Measurements from ENCODE around the gene TMEM9B. TPM values are rescaled to one million over a fixed set of nuclear protein-coding genes. Genes with fewer than 3 reads are reported as not detected.
"Not testable (repeated sequence)": the region's sequence is repeated elsewhere in the genome, so short reads cannot be mapped to it uniquely, and the experiment has no call there.

TMEM9B gene
- total RNA-seq, 1 experiment from 2014 or later = 40.0 TPM

DNA sequence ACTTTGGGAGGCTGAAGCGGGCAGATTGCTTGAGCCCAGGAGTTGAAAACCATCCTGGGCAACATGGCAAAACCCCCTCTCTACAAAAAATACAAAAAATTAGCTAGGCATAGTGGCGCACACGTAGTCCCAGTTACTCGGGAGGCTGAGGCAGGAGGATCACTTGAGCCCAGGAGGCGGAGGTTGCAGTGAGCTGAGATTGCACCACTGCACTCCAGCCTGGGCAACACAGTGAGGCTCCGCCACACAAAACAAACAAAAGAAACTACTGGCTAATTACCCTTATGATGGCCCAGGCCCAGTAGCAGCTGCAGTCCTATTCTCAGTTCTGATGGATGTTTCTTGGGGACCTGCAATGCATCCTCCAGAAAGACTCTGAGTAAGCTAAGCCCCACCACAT, 22.5 kb upstream of the TMEM9B start:
- not testable (repeated sequence) for H3K36me3 ChIP-seq (ENCODE audit: insufficient read depth, low read length); H3K4me3 ChIP-seq (ENCODE audit: low read length); H3K27ac ChIP-seq (ENCODE audit: low read length); H2AFZ ChIP-seq (ENCODE audit: low read length); H3K9me2 ChIP-seq (replicated peaks; ENCODE audit: insufficient read depth, low read length); H3K27me3 ChIP-seq (ENCODE audit: low read length); H4K20me1 ChIP-seq (ENCODE audit: insufficient read depth, low read depth, low read length); H3K4me2 ChIP-seq (ENCODE audit: low read depth, low read length, poor library complexity, severe bottlenecking); H3K79me2 ChIP-seq (ENCODE audit: low read length); H3K4me1 ChIP-seq (ENCODE audit: low read length); DNase-seq; H3K9ac ChIP-seq (ENCODE audit: low read length); H3K9me3 ChIP-seq (ENCODE audit: low read length)

DNA sequence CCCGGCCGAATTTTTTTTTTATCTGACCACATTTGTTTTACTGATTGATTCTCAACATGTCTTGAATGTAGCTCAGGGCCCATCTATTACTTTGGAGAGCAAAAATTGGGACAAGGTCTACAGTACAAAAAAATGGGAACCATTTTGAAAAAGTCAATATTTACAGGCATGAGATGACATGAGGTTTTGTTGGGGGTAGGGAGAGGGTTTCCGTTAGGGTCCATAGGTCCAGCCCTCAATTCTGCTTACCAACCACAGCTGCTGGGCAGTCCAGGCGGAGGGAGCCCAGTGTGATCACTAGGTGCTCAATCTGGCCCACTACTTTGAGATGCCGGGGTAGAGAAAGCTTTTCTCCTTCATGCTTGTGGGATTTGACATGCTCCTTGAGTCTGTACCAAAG, 21.2 kb upstream of the TMEM9B start:
- no peaks in the 10 kb centered on the region for H3K4me1 ChIP-seq (ENCODE audit: low read length)
- no peak overlapping the region for H3K27ac ChIP-seq (ENCODE audit: low read length)
- DNase-seq = no peak
- H3K9ac ChIP-seq (ENCODE audit: low read length) = no peak overlapping the region
- H3K27me3 ChIP-seq (ENCODE audit: low read length) = no peaks in the 10 kb centered on the region
- H3K4me3 ChIP-seq (ENCODE audit: low read length) = no peak overlapping the region
- H4K20me1 ChIP-seq (ENCODE audit: insufficient read depth, low read depth, low read length) = no peaks in the 10 kb centered on the region
- H3K36me3 ChIP-seq (ENCODE audit: insufficient read depth, low read length) = no peaks in the 10 kb centered on the region
- no peaks in the 10 kb centered on the region for H3K9me3 ChIP-seq (ENCODE audit: low read length)
- no peaks in the 10 kb centered on the region for H3K9me2 ChIP-seq (replicated peaks; ENCODE audit: insufficient read depth, low read length)
- H3K4me2 ChIP-seq (ENCODE audit: low read depth, low read length, poor library complexity, severe bottlenecking) = no peak overlapping the region
- no peak overlapping the region for H2AFZ ChIP-seq (ENCODE audit: low read length)
- H3K79me2 ChIP-seq (ENCODE audit: low read length) = no peaks in the 10 kb centered on the region

DNA sequence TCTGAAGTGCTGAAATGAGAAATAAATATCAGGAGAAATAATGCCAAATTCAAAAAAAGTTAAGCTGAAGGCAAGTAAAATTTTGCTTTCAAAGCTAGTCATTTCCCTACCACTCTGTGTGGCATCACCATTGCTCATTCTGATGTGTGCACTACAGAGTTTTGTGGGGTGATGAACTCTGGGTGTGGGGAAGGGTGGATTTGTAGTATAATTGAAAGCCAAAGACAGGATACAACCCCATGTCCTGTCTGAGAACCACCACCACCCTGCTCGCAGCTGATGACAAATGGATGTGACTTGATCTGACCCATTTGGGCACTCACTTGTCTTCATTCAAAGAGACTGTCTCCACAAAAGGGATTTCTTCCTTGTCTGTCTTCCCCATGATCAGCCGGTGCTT, 19.3 kb upstream of the TMEM9B start:
- Histone ChIP-seq H3K27me3 (ENCODE audit: low read length) (no peaks in the 10 kb centered on the region), H3K9me3 (ENCODE audit: low read length) (no peaks in the 10 kb centered on the region), H3K4me2 (ENCODE audit: low read depth, low read length, poor library complexity, severe bottlenecking) (no peak overlapping the region), H3K4me1 (ENCODE audit: low read length) (no peaks in the 10 kb centered on the region), H3K36me3 (ENCODE audit: insufficient read depth, low read length) (no peaks in the 10 kb centered on the region), H2AFZ (ENCODE audit: low read length) (no peak overlapping the region), H3K4me3 (ENCODE audit: low read length) (no peak overlapping the region), H3K9me2 (replicated peaks; ENCODE audit: insufficient read depth, low read length) (no peaks in the 10 kb centered on the region), H4K20me1 (ENCODE audit: insufficient read depth, low read depth, low read length) (no peaks in the 10 kb centered on the region), H3K79me2 (ENCODE audit: low read length) (no peaks in the 10 kb centered on the region), H3K9ac (ENCODE audit: low read length) (no peak overlapping the region), H3K27ac (ENCODE audit: low read length) (no peak overlapping the region)
- DNase-seq = no peak

DNA sequence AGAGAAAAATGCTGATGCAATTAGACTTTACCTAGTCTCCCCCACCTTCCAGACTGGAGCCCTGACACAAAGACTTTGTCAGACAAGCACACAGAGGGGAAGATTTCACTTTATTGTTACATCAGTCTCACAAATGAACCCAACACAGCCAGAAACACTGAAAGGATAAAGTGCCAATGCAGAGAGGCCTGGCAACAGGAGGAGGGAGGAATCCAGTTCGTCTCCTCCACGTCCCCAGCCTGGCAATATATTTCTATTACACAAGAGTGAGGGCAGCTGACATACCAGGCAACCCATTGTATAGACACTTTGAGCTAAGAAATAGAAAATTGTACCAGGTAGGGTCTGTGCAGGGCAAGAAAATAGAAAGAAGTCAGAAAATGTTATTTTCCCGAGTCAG, 16.2 kb upstream of the TMEM9B start:
- no peak for DNase-seq
- no peaks in the 10 kb centered on the region for H3K4me1 ChIP-seq (ENCODE audit: low read length)

DNA sequence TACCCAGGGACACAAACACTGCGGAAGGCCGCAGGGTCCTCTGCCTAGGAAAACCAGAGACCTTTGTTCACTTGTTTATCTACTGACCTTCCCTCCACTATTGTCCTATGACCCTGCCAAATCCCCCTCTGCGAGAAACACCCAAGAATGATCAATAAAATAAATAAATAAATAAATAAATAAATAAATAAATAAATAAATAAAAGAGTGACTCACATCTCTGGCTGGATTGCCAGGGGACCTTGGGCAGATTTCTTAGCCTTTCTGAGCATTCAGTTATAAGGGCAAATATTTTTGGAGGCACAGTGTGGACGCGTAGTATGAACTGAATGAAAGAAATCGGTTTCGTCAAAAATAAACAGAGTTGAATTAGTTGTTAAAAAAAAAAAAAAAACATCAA, 15.1 kb upstream of the TMEM9B start:
- not testable (repeated sequence) for H3K9ac ChIP-seq (ENCODE audit: low read length); H3K9me2 ChIP-seq (replicated peaks; ENCODE audit: insufficient read depth, low read length); H3K36me3 ChIP-seq (ENCODE audit: insufficient read depth, low read length); H4K20me1 ChIP-seq (ENCODE audit: insufficient read depth, low read depth, low read length); H2AFZ ChIP-seq (ENCODE audit: low read length); H3K4me2 ChIP-seq (ENCODE audit: low read depth, low read length, poor library complexity, severe bottlenecking); H3K4me3 ChIP-seq (ENCODE audit: low read length); H3K27ac ChIP-seq (ENCODE audit: low read length); DNase-seq; H3K9me3 ChIP-seq (ENCODE audit: low read length); H3K27me3 ChIP-seq (ENCODE audit: low read length); H3K4me1 ChIP-seq (ENCODE audit: low read length); H3K79me2 ChIP-seq (ENCODE audit: low read length)

More for the DNA sequence above, 16.2 kb upstream of the TMEM9B start:
- Histone ChIP-seq H4K20me1 (ENCODE audit: insufficient read depth, low read depth, low read length) (no peaks in the 10 kb centered on the region), H3K27ac (ENCODE audit: low read length) (no peak overlapping the region), H3K36me3 (ENCODE audit: insufficient read depth, low read length) (no peaks in the 10 kb centered on the region), H3K79me2 (ENCODE audit: low read length) (no peaks in the 10 kb centered on the region), H3K9me2 (replicated peaks; ENCODE audit: insufficient read depth, low read length) (no peaks in the 10 kb centered on the region), H2AFZ (ENCODE audit: low read length) (no peak overlapping the region), H3K4me2 (ENCODE audit: low read depth, low read length, poor library complexity, severe bottlenecking) (no peak overlapping the region), H3K9ac (ENCODE audit: low read length) (no peak overlapping the region), H3K4me3 (ENCODE audit: low read length) (no peak overlapping the region), H3K9me3 (ENCODE audit: low read length) (no peaks in the 10 kb centered on the region), H3K27me3 (ENCODE audit: low read length) (no peaks in the 10 kb centered on the region)

DNA sequence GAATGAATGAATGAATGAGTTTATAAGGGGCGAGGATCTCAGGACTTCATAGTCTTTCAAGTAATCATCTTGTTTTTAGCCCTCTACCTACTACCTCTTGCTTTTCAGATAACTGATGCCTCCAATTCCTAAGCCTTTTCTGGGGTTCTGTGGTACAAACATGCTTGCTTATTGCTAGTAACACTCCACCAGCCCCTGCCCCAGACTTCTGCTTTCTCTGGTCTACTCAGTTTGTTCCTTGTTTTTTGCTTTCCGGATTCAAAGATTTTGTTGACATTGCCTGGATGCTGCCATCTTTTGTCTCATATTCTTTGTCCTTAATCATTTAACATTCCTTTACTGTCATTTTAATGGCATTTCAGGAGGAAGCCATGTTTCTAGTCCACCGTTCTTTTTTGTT, 8.9 kb upstream of the TMEM9B start:
- no peaks in the 10 kb centered on the region for H3K27me3 ChIP-seq (ENCODE audit: low read length)
- H3K9me3 ChIP-seq (ENCODE audit: low read length) = no peaks in the 10 kb centered on the region
- H3K79me2 ChIP-seq (ENCODE audit: low read length) = no peaks in the 10 kb centered on the region
- H3K9ac ChIP-seq (ENCODE audit: low read length) = no peak overlapping the region
- no peak overlapping the region for H2AFZ ChIP-seq (ENCODE audit: low read length)
- H3K4me1 ChIP-seq (ENCODE audit: low read length) = no peaks in the 10 kb centered on the region
- no peaks in the 10 kb centered on the region; the same call in 1 of the 2 replicates for H3K36me3 ChIP-seq (ENCODE audit: insufficient read depth, low read length)
- no peak overlapping the region for H3K4me3 ChIP-seq (ENCODE audit: low read length)
- DNase-seq = no peak
- H3K4me2 ChIP-seq (ENCODE audit: low read depth, low read length, poor library complexity, severe bottlenecking) = no peak overlapping the region
- H4K20me1 ChIP-seq (ENCODE audit: insufficient read depth, low read depth, low read length) = no peaks in the 10 kb centered on the region
- H3K27ac ChIP-seq (ENCODE audit: low read length) = no peak overlapping the region
- H3K9me2 ChIP-seq (replicated peaks; ENCODE audit: insufficient read depth, low read length) = no peaks in the 10 kb centered on the region

DNA sequence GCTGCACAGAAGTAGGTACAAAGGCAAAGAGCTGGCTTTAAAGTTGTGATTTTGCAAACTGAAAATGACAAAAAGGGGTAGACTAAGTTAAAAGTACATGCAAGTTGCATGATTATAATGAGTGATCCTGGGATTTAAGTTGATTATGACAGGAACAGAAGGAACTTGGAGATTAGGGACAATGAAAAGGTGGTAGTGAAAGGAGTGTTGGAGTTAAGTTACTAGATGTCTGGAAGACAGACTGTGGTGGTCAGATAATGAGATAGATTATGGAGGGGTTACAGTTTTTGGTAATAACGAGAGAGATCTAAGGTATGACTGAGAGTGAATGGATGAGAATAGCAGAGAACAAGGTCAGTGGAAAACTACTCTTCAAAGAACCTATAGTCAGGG, 7.7 kb upstream of the TMEM9B start:
- H3K9me2 ChIP-seq (replicated peaks; ENCODE audit: insufficient read depth, low read length) = no peaks in the 10 kb centered on the region
- no peaks in the 10 kb centered on the region for H3K4me1 ChIP-seq (ENCODE audit: low read length)
- no peaks in the 10 kb centered on the region for H3K27me3 ChIP-seq (ENCODE audit: low read length)
- no peak overlapping the region for H3K27ac ChIP-seq (ENCODE audit: low read length)
- no peak overlapping the region for H3K4me2 ChIP-seq (ENCODE audit: low read depth, low read length, poor library complexity, severe bottlenecking)
- H3K4me3 ChIP-seq (ENCODE audit: low read length) = no peak overlapping the region
- no peaks in the 10 kb centered on the region for H3K9me3 ChIP-seq (ENCODE audit: low read length)
- H2AFZ ChIP-seq (ENCODE audit: low read length) = no peak overlapping the region
- no peaks in the 10 kb centered on the region; the same call in 1 of the 2 replicates for H3K36me3 ChIP-seq (ENCODE audit: insufficient read depth, low read length)
- no peaks in the 10 kb centered on the region for H3K79me2 ChIP-seq (ENCODE audit: low read length)
- H3K9ac ChIP-seq (ENCODE audit: low read length) = no peak overlapping the region
- H4K20me1 ChIP-seq (ENCODE audit: insufficient read depth, low read depth, low read length) = no peaks in the 10 kb centered on the region
- DNase-seq = no peak

DNA sequence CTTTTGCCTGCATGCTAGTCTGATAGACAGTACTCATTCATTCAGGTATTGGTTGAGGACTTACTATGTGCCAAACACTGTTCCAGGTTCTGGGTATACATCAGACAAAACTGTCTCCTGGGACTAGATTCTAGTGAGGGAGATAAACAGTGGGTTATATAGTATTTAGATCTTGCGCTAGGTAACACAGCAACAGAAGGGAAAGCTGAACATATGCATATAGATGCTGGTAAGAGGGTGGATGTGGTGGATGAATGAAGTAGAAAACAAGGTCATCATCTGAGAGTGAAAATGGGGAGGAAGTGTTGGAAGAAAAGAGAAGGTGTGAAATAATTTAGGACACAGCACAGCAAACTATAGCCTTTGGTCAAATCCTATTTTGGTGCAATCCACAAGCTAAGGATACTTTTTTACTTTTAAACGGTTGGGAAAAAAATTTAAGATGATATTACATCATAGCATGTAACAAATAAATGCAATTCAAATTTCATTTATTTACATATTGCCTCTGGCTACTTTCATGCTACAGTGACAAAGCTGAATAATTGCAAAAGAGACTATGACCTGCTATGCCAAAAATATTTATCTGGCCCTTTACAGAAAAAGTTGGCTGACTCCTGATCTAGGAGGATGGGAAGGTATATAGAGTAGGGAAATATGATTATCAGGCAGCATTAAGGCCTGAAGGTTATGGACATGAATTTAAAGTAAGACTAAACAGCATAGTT, 7.1 kb upstream of the TMEM9B start:
- Histone ChIP-seq H3K4me1 (ENCODE audit: low read length) (peaks cover 4% of the 10 kb centered on the region; the same call in 1 of the 2 replicates), H3K27ac (ENCODE audit: low read length) (no peak overlapping the region), H3K36me3 (ENCODE audit: insufficient read depth, low read length) (no peaks in the 10 kb centered on the region; the same call in 1 of the 2 replicates), H3K9me3 (ENCODE audit: low read length) (no peaks in the 10 kb centered on the region), H2AFZ (ENCODE audit: low read length) (no peak overlapping the region), H4K20me1 (ENCODE audit: insufficient read depth, low read depth, low read length) (no peaks in the 10 kb centered on the region), H3K9ac (ENCODE audit: low read length) (no peak overlapping the region), H3K9me2 (replicated peaks; ENCODE audit: insufficient read depth, low read length) (no peaks in the 10 kb centered on the region), H3K4me3 (ENCODE audit: low read length) (no peak overlapping the region), H3K79me2 (ENCODE audit: low read length) (no peaks in the 10 kb centered on the region), H3K27me3 (ENCODE audit: low read length) (no peaks in the 10 kb centered on the region), H3K4me2 (ENCODE audit: low read depth, low read length, poor library complexity, severe bottlenecking) (no peak overlapping the region)
- no peak for DNase-seq
